Measurements from ENCODE around the gene WWC2. TPM values are rescaled to one million over a fixed set of nuclear protein-coding genes. Genes with fewer than 3 reads are reported as not detected.

Gene WWC2
- total and polyA plus RNA-seq, 2 experiments from 2014 or later = 33.2 to 48.3 TPM

DNA sequence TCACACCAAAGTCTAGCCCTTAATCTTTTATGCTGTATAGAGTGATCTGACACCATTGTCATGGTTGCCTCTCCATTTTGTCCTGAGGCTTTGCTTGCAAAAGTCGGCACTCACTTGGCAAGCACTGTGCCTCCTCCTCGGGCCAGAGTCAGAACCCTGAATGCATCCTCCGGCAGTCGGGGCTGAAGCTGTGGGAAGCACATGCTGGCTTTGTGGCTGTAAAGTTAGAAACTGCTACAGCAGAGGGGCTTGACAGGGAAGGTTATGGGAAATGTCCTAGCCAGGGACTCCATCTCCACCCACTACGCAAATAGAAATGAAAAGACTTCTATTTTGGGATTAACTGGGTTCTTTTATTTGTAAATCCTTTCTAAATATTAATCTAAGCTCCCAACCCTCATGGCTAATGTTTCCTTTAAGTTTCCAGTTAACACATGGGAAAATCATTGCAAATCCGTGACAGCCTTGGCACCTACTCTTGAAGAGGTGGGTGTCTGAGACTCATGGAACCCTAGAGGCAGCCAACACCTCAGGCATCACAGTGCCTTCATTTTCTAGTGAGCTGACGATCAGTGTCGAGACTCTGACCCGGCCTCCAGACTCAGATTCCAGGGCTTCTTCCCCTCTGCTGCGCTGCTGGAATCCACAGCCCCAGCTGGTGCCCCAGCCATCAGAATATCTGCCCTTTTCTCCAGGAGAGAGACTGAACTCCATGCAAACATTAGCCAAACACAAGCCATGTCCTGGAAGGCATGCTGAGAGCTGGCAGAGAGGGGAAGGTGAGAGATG, 231.1 kb downstream of the WWC2 start:
- peaks cover 12% of the 10 kb centered on the region; the same call in 1 of the 2 replicates for H3F3A ChIP-seq (ENCODE audit: insufficient read depth)
- H2AFZ ChIP-seq = no peak overlapping the region
- H3K36me3 ChIP-seq (ENCODE audit: low read depth) = no peaks in the 10 kb centered on the region
- no peak overlapping the region for H3K4me3 ChIP-seq
- WGBS, 2 experiments (ENCODE audit: low coverage in 1 of 2, low lambda C conversion rate in 2 of 2, missing lambda C conversion rate in 2 of 2) = 79 to 83% methylated on average over 10 of the region's 10 CpGs
- H3K4me2 ChIP-seq (ENCODE audit: unreplicated experiment) = no peak overlapping the region
- no peak overlapping the region for H3K27ac ChIP-seq
- no peaks in the 10 kb centered on the region for H3K9me3 ChIP-seq (ENCODE audit: low read depth)
- no peaks in the 10 kb centered on the region for H3K27me3 ChIP-seq (replicated peaks; ENCODE audit: insufficient read depth)
- TF ChIP-seq EZH2phosphoT487 (IDR thresholded peaks at IDR 0.05; ENCODE audit: insufficient read depth, low read depth) (no peak), EZH2 (IDR thresholded peaks at IDR 0.05; ENCODE audit: insufficient read depth, poor library complexity, severe bottlenecking) (no peak)
- peaks cover 14% of the 10 kb centered on the region for H3K4me1 ChIP-seq (ENCODE audit: insufficient read depth)
- H4K20me1 ChIP-seq (ENCODE audit: insufficient read depth) = no peaks in the 10 kb centered on the region
- H3K9ac ChIP-seq = no peak overlapping the region
- in situ Hi-C loops (cut with MboI) = no loop called here
- no peaks in the 10 kb centered on the region for H3K79me2 ChIP-seq (ENCODE audit: insufficient read depth)
- DNase-seq = no peak
- H3K9me2 ChIP-seq (ENCODE audit: insufficient read depth) = no peaks in the 10 kb centered on the region

DNA sequence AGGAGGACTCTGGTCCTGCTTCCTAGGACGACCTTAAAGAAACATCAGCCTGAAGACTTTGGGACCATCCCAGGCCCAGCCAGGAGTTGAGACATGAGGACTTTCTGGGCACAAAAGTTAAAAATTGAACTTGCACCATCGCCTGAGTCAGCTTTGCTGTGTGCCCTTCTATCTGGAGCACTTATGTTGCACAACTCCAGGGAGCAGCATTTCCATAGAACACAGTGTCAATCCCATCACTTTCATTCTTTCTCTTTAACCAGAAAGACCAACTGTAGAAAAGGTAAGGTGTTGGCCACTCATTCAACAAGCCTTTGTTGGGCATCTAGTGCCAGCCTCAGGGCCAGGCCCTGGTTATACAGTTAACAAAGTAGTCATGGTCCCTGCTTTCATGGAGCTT, 231.8 kb downstream of the WWC2 start:
- no peak overlapping the region for H3K4me2 ChIP-seq (ENCODE audit: unreplicated experiment)
- no peaks in the 10 kb centered on the region for H3K9me2 ChIP-seq (ENCODE audit: insufficient read depth)
- peaks cover 13% of the 10 kb centered on the region for H3F3A ChIP-seq (ENCODE audit: insufficient read depth)
- H3K9ac ChIP-seq = no peak overlapping the region
- in situ Hi-C loops (cut with MboI) = no loop called here
- H3K27me3 ChIP-seq (replicated peaks; ENCODE audit: insufficient read depth) = no peaks in the 10 kb centered on the region
- no peaks in the 10 kb centered on the region for H3K36me3 ChIP-seq (ENCODE audit: low read depth)
- H2AFZ ChIP-seq = no peak overlapping the region
- WGBS, 2 experiments (ENCODE audit: low coverage in 1 of 2, low lambda C conversion rate in 2 of 2, missing lambda C conversion rate in 2 of 2) = 95 to 98% methylated on average over 2 of the region's 2 CpGs
- no peak overlapping the region for H3K27ac ChIP-seq
- H3K79me2 ChIP-seq (ENCODE audit: insufficient read depth) = no peaks in the 10 kb centered on the region
- peak; percentile 50 for DNase-seq
- H3K4me3 ChIP-seq = no peak overlapping the region
- peaks cover 20% of the 10 kb centered on the region for H3K4me1 ChIP-seq (ENCODE audit: insufficient read depth)
- H4K20me1 ChIP-seq (ENCODE audit: insufficient read depth) = no peaks in the 10 kb centered on the region
- H3K9me3 ChIP-seq (ENCODE audit: low read depth) = no peaks in the 10 kb centered on the region
- no peak for TF ChIP-seq EZH2phosphoT487 (IDR thresholded peaks at IDR 0.05; ENCODE audit: insufficient read depth, low read depth)
- TF ChIP-seq EZH2 (IDR thresholded peaks at IDR 0.05; ENCODE audit: insufficient read depth, poor library complexity, severe bottlenecking) = no peak

DNA sequence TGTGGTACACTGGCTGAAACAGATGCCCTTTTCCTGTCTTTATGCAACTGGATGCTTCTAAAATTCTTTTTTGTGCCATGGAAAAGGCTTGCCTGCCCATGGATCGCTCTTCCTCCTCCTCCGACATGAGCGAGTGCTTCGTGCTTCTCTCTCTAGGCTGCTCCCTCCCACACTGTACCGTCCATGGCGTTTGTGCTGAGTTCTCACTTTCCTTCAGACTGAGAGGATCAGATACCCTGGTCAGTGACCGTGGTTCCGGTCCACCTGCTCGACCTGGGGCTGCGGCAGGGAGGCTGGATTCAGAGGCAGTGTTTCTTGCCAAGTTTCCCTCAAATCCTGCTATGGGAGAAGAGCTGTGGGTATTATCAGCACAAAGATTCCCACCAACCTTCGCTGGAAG, 233.4 kb downstream of the WWC2 start:
- TF ChIP-seq EZH2phosphoT487 (IDR thresholded peaks at IDR 0.05; ENCODE audit: insufficient read depth, low read depth) (no peak), EZH2 (IDR thresholded peaks at IDR 0.05; ENCODE audit: insufficient read depth, poor library complexity, severe bottlenecking) (no peak)
- Histone ChIP-seq H3K9me3 (ENCODE audit: low read depth) (no peaks in the 10 kb centered on the region), H3F3A (ENCODE audit: insufficient read depth) (peaks cover 9% of the 10 kb centered on the region), H3K4me3 (no peak overlapping the region), H4K20me1 (ENCODE audit: insufficient read depth) (no peaks in the 10 kb centered on the region), H3K4me2 (ENCODE audit: unreplicated experiment) (no peak overlapping the region), H3K27me3 (replicated peaks; ENCODE audit: insufficient read depth) (no peaks in the 10 kb centered on the region), H3K9me2 (ENCODE audit: insufficient read depth) (no peaks in the 10 kb centered on the region), H3K4me1 (ENCODE audit: insufficient read depth) (peaks cover 22% of the 10 kb centered on the region), H3K79me2 (ENCODE audit: insufficient read depth) (no peaks in the 10 kb centered on the region), H2AFZ (no peak overlapping the region), H3K36me3 (ENCODE audit: low read depth) (no peaks in the 10 kb centered on the region), H3K9ac (no peak overlapping the region), H3K27ac (no peak overlapping the region)
- in situ Hi-C loops (cut with MboI) = no loop called here
- no peak for DNase-seq
- WGBS, 2 experiments (ENCODE audit: low coverage in 1 of 2, low lambda C conversion rate in 2 of 2, missing lambda C conversion rate in 2 of 2) = 90 to 99% methylated on average over 9 to 11 of the region's 11 CpGs

DNA sequence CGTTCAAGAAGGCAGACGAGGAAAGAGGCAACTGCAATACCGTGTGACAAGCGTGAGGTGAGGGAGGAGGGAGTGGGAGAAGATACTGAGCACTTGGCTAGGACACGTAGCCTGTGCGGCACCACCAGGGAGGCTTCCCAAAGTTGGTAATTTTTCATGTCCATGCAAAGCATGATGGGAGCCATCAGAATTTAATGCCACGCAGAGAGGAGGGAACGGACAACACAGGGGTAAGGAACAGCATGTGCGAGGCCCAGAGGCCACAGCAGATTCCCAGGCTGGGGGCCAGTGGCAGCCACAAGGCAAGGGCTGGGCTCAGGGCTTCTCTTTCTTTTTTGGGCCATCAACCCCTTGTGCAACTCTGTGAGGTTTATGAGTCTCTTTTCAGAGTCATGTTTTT, 234.1 kb downstream of the WWC2 start:
- no peak overlapping the region for H3K27ac ChIP-seq
- no peaks in the 10 kb centered on the region for H3K27me3 ChIP-seq (replicated peaks; ENCODE audit: insufficient read depth)
- no peaks in the 10 kb centered on the region for H4K20me1 ChIP-seq (ENCODE audit: insufficient read depth)
- H3K4me1 ChIP-seq (ENCODE audit: insufficient read depth) = peaks cover 22% of the 10 kb centered on the region
- H3K36me3 ChIP-seq (ENCODE audit: low read depth) = no peaks in the 10 kb centered on the region
- no peak overlapping the region for H3K4me2 ChIP-seq (ENCODE audit: unreplicated experiment)
- no peak overlapping the region for H2AFZ ChIP-seq
- DNase-seq = no peak
- TF ChIP-seq EZH2phosphoT487 (IDR thresholded peaks at IDR 0.05; ENCODE audit: insufficient read depth, low read depth) = no peak
- no peak for TF ChIP-seq EZH2 (IDR thresholded peaks at IDR 0.05; ENCODE audit: insufficient read depth, poor library complexity, severe bottlenecking)
- H3F3A ChIP-seq (ENCODE audit: insufficient read depth) = peaks cover 9% of the 10 kb centered on the region
- no peak overlapping the region for H3K9ac ChIP-seq
- in situ Hi-C loops (cut with MboI) = no loop called here
- H3K9me3 ChIP-seq (ENCODE audit: low read depth) = no peaks in the 10 kb centered on the region
- no peaks in the 10 kb centered on the region for H3K9me2 ChIP-seq (ENCODE audit: insufficient read depth)
- no peaks in the 10 kb centered on the region for H3K79me2 ChIP-seq (ENCODE audit: insufficient read depth)
- no peak overlapping the region for H3K4me3 ChIP-seq
- 92 to 97% methylated on average over 9 of the region's 9 CpGs for WGBS, 2 experiments (ENCODE audit: low coverage in 1 of 2, low lambda C conversion rate in 2 of 2, missing lambda C conversion rate in 2 of 2)
